HG03175 (cell line): ENCODE measurements around the gene MDM4.

Experiments used
- ATAC-seq: cut with Tn5 transposase; IDR thresholded peaks from one replicate; pipeline ENCODE4 v1.9.1; 2021; ENCODE audit warnings: mild to moderate bottlenecking, moderate library complexity; ENCODE audit not compliant: unreplicated experiment

The MDM4 gene

DNA sequence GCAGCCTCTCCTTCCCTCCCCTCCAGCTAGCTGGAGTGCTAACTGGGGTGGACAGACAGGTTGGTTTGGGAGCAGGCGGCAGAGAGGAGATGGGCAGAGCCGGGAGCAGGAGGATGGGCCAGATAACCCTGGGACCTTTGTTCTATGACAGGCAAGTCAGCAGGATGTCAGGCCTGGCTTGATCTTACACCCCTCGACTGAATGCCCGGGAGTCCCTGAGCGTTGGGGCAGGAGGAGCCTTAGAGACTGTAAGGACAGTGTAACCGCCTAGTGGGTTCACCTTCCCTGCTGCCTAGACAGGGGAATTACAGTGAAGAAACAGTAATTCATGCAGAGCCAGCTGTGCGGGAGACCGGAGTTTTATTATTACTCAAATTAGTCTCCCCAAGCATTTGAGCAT, 60.2 kb downstream of the MDM4 start:
- ATAC-seq: no peak

DNA sequence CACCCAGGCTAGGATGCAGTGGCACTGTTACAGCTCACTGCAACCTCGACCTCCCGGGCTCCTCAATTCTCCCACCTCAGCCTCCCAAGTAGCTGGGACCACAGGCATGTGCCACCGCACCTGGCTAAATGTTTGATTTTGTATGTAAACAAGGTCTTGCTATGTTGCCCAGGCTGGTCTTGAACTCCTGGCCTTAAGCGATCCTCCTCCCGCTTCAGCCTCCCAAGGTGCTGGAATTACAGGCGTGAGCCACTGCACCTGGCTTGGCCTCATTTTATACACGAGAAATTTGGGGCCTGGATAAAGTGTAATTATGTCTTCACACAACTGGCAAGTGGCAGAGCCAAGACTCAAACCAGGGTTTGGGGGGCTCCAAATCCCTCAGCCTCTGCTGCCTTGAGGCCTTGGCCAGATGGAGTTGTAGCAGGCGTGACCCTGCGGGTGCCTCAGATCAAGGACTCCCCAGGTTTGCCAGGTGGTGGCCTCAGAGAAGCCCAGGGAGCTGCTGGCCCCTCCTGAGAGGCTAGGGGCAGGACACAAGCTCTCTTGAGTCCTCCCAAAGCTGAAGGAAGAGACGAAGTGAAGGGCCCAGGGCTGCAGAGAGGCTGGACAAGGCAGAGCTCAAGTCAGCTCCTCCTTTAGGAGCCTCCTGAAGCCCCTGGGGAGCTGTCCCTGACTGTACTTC, 61.7 kb downstream of the MDM4 start:
- ATAC-seq: no peak

DNA sequence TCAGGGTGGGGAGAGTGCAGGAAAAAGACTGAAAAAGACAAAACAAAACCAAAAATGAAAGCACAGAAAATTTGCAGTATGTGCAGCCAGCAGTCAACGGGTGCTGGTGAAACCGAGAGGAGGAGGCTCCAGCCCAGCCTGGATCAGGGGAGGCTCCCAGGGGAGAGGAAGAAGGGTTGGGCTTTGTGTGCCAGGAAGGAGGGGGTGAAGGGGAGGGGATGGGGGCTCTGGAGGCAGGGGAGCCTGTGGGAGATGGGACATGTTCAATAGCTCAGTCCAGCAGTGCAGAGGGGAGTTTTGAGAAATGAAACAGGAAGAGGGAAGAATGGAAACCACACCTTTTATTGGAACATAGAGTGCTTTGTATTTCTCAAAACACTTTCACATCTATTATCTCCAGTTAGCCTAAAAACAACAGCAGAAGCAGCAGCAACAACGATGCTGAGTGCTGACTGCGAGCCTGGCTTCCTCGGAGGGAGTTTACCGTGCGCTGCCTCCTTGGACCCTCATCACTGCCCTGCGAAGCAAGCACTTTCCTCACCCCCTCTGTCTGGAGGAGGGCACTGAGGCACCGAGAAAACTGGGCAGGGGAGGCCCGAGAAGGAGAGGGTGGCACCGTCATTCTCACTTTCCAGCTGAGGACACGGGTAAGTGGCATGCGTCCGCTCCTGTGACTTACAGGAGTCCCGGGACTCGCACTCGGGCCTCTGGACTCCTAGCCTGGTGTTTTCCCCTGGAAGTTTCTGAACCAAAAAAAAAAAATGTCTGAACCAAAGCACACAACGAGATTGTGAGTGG, 62.9 kb downstream of the MDM4 start:
- peak; percentile 75 for ATAC-seq

DNA sequence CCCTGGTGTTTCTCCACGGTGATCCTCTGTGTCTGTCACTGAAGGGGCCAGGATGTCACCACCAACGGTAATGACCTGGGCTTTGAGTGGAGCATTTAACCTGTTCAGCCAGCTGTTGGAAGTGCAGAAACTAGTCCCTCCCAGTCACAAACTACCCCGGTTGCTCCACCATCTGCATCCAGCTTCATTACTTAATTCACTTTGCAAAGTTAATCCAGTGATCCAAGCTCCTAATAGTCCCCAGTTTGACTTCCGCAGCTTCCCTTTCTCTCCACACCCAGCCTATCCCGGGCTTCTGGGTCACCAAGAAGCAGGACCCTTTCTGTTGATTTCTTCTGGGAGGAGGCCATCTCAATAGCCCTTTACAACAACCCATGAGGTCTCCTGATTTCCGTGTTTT, 63.5 kb downstream of the MDM4 start:
- ATAC-seq: no peak

DNA sequence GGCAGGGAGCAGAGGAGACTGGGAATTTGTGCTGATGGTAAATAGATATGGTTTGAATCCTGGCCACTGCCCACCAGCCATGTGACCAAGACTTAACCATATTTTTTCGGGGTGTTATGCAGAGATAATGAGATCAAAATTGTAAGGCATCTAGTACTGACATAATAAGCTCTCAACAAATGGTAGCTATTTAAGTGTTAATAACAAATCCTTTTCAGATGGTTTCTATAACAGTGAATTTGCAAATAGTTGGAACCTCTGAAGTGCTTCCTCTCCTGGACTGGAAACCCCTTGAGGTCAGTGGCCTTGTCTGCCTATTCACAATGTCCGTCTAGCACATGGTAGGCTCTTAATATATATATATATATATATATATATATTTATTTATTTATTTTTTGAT, 64.7 kb downstream of the MDM4 start:
- ATAC-seq: no peak

DNA sequence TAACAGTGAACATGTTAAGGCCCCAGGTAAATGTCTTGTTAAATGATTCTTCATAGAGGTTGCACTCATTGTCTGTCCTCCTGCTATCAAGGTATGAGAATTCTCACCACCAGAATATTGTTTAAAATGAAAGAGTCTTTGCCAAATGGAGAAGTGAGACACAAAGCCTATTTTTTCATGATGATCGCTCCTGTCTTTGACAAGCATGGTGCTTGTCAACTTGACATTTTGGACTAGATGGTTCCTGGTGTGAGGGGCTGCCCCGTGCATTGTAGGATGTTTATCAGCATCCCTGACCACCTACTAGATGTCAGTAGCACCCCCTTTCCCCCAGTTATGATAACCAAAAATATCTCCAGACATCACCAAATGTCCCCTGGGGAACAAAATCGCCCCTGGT, 65.6 kb downstream of the MDM4 start:
- ATAC-seq: no peak

DNA sequence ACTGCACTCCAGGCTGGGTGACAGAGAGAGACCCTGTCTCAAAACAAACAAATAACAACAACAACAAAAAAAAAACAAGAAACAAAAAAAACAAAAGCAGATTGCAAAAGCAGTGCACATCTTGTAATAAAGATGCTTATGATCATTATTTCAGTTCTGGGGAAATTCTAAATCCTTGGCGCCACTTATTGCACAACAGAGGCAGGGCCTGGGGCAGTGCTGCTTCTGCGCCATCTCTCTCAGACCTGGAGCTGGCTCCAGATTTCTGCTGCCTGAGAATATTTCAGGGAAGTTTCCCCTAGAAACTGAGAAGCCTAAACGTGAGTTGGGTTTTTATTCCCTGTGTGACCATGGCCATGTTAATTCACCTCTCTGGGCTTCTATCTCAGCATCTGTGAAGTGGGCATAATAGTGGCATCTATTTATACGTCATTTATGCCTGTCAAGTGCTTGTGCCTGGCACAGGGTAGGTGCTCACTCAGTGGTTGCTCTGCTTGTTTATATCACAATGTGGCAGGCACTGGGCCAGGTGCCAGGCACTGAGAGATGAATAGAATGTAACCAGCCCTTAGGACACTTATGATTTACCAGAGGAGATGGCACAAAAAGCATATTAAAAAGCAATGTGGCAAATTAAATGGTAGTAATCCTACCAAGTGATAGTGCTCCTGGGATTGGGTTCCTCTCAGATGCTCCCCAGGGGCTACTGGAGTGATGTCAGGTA, 67.9 kb downstream of the MDM4 start:
- no peak for ATAC-seq

DNA sequence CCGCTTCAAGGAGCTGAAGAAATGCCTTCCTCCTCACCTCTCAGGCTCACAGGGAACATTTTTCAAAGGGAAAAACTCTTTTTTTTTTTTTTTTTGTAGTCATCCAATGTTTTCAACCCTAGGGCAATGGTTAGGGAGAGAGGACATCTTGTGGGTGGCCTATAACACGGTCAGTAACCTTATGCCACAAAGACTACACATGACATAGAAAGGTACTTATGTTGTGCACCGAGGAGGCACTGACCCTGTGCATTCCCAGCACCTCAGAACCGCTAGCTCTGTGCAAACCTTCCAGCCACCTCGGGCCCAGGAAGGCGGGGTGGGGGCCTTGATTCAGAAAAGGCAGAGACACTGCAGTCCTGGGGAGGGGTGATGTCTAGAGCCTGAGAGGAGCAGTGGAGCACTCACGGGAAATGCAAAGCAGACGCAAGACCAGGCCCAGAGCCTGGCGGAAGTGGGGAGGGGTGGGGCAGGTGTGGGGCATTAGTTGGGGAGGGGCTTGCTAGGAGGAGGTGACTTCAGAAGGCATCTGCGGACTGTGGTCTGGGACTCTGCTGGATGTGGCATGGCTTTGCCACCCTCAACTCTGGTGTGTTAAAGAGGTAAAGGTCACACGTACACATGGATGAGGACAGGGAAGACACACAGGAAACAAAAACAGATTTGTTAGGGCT, 68.6 kb downstream of the MDM4 start:
- ATAC-seq: no peak

DNA sequence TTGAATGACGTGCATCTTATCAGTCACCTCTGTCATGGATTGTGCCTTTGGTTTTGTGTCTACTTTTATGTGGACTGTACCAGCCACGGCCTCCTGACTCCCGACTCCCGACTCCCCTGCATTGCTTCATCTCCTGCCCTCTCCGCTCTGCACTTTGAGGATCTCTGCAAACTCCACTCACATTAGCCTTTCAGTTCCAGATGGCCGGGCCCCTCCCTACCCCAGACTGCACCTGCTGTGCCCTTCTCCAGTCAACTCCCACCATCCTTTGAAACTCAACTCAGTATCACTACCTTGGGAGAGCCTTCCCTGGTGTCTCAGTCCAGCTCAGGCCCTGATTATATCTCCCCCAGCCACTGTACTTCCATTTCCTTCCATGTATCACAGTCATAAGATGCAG, 71.4 kb downstream of the MDM4 start:
- no peak for ATAC-seq

DNA sequence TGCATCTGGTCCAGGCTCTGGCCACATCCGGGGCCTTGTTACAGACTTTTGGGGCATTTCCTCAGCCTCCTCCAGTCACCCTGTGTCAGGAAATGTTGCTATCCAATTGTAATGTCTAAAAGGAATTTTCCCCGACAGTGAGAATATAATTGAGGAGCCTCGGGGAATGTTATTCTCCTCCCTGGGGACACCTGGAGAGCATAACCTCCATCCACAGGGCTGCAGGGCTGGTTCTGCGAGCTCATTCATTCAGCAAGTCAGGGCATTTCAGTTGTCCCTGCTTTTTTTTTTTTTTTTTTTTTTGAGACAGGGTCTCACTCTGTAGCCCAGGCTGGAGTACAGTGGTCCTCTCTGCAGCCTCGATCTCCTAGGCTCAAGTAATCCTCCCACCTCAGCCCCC, 72.6 kb downstream of the MDM4 start:
- no peak for ATAC-seq

DNA sequence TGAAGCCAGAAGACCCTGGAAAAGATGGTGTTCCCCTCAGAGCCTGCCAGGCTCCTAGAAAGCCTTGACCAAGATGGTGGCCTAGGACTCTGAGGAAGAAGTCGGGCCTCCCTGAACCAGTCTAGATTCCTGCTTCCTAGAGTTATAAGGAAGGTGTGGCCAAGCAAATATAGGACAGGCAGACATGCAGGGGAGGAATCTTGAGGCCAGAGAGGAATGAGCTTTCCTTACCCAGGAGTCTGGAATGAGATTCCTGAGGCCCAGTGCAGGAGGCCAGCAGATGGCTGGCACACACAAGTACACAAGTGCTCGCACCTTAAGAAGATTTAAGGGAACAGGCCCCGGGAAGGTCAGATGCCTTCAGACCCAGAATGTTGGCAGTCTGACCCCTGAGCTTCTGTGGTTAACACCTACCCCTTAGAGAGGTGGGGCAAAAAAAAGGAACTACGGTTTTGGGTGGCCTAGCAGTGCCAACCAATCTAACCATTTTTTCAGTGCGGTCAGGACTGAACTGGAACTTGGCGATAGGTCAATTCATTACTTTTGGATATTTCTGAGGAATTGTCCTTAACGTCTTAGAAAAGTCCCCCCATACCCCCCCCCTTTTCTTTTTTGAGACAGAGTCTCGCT, 73.3 kb downstream of the MDM4 start:
- ATAC-seq: no peak

DNA sequence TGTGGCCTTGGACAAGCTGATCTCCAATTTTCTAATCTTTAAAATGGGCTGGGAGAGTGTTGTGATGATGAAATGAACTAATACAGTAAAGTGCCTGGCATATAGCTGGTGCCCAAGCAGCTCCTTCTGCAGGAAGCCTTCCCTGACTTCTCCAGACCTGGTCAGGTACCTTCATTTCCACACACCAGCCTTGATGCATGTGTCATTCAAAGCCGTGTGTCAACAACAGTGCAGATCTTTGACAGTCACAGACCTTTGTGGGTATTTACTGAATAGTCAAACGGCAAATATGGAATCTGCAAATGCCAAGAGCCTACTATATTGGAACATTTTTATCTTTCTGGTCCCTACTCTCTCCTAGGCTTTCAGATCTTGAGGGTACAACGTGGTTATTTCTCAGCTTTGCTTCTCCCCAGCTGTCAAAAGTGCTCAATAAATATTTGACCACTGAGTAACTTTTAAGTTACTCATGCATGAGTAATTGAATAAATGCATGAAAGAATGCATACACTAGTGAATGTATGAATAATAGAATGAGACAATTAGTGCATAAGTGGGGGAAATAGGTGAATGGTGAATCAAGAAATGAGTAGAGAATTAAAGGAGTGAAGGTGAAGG, 75.4 kb downstream of the MDM4 start:
- ATAC-seq: no peak

DNA sequence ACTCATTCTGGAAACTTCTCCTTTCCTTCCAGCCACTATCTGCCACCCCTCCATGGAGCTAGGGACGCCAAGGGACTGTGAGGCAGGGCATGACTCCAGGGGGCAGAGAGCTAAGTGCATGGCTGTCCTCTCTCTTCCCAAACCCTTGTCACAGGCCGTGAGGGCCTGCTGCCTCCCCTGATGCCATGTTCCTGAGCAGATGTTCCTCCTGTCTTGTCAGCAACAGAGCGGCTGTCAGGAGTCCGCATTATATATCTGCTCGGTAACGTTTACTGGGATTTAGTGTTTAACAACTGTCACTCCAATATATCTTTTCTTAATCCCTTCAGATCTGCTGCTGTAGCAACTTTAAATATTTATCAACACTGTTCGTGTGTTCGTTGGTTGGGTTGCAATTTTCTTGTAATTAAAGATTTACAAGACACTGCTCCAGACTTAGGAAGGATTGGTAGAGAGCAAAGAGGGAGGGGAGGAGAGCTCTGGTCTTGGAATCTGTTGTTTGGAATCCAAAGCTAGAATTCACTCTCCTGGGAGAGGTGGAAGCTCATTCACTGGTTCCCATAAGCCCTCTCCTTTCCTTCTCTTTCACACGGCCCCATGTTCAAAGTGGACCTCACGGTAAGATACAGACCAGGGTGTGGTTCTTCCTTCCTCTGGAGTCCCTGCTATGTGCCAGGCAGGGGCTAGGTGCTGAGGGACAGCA, 76.2 kb downstream of the MDM4 start:
- ATAC-seq: no peak

DNA sequence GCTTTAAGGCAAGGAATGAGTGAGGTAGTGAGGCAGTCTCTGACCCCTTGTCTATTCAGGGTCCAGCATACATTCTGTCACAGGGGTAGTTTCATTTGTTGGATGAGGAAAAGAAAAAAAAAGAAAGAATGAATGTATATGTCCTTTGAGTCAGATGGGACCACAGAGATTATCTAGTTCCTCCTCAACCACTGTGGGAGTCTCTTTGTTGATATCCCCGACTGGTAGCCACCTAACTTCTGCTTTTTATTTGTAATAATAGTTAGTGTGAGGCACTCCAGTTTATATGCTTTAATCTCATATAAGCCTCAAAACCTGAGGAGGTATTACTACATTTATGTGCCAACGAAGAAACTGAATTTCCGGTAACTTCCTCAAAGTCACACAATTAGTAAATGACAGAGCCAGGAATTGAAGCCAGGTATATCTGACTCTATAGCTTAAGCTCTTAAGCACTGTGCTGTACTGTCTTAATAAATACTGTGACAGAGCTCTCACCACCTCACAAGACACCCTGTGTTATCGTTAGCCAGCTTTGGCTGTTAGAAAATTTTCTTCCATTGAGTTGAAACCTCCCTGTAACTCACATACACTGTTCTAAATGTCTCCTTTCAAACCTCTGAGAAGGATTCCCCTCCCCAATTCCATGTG, 82.2 kb downstream of the MDM4 start:
- no peak for ATAC-seq

DNA sequence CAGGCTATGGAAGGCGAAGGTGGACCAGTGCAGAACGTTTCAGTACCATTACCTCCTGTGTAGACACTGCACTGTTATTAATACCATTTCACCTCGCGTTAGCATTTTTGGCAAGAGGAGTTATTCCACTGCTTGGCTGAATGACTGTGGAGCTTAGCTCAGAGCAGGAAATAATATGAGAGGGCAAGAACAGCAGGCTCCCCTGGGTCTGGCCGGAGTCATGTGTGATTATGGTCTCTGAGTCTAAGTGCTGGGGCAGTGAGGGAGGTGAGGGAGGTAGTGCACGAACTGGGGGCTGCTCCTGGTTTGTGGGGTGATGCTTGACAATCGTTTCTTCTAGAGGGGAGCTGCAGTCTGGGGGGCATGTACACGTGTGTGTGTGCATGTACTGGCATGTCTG, 82.9 kb downstream of the MDM4 start:
- no peak for ATAC-seq

DNA sequence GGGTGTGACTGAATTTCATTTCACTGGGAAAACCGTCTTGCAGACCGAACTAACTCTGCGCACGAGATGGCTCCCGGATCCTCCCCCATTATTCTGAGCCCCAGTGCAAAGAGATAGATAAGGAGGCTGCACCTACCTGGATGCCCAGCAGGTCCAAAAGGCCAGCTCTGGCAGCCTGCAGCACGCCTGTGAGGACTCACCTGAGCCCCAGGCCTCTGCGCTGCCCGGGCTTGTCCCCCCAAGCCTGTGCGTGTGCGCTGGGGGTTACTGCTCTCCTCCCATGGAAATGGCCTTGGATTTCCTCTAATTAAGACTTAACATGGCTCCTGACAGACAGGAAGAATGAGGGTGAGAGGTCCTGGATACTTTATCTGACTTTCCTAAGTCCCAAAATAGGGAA, 83.4 kb downstream of the MDM4 start:
- no peak for ATAC-seq

DNA sequence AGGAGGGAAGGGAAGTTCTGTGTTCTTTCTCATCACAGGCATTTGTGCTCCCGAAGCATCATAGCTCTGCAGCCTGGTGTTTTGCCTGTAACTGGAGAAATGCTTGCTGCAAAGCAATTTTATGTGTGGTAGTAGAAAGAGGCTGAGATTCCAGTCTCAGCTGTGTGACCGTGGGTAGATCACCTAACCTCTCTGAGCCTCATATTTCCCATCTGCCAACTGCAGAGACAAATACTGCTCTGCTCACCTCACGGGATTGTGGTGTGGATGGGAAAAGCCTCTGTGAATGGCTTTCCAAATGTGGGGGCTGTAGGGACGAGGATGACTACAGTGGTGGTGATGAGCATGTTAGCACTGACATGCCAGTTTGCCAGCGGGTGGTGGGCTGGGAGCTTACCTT, 84.0 kb downstream of the MDM4 start:
- ATAC-seq: no peak

DNA sequence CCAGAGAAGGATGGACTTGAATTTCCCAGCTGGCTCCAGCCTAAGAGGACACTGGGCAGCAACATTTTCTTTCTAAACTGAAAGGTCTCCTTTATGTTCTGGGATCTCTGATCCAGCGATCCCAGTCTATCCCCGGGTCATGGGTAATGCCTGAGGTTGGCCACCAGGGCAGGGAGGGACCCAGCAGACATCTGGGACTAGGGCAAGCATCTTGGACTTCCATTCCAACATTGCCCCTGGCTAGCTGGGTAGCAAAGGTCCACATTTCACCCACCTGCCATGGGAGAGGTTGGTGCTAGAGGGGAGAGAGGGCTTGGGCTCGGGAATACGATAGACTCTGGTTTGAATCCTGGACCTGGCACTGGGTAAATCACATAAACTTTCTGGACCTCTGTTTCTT, 84.8 kb downstream of the MDM4 start:
- no peak for ATAC-seq

DNA sequence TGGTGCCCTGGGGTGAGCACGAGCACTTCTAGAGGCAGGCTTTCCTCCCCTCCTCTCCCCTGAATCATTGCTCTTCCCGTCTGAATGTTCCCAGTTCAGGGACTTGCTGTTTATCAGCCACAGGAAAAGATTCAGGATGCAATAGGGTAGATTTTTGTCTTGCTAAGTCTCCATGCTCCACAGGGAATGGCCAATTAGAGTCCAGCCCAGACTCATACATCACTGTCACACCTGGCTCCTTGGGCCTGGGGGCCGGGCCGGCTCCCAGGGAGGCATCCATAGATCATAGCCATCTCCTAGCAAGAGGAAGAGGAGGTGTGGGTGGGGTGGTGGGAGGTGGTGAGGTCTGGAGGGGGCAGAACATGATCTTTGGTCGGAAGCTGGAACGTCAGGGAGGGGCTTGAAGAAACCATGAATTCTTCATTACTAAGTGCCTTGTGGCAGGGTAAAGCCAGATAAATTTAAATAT, 85.9 kb downstream of the MDM4 start:
- ATAC-seq: no peak
